ENCODE results near the gene CHRNB2.
A peak's percentile ranks its signal among the peaks of the same experiment; 100 is the strongest.

CHRNB2 gene

DNA sequence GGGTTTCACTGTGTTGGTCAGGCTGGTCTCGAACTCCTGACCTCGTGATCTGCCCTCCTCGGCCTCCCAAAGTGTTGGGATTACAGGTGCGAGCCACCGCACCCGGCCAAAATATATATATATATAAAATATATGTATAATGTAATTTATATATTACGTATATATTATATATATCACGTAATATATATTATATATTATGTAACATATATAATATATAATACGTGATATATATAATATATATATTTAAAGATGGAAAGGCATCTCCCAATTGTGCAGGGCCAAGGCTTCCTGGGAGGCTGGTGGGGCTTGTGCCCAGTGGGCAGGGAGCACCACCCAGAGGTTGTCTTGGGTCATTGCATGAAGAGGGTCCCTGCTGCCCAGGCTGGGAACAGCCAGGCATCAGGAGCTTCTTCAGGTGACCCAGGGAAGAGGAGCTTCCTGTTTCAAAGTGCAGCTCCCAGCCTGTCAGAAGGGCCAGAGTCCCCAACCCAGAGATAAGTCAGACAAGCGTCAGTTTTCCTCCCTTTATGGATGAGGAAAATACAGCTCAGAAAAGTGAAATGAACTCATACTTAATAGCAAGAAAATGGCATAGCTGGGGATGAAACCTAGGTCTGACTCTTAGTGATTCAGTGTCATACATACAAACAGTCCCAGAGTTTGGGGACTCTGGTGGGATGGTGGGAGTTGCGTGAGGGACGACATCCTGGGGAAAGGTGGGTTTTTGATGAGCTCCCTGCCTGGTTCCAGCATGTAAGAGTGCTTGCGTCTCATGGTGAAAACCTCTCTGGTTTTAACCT lies 21.1 kb upstream of the CHRNB2 start:
- peaks cover 29% of the 10 kb centered on the region for H3K36me3 ChIP-seq (ENCODE audit: insufficient read depth, low read length)

DNA sequence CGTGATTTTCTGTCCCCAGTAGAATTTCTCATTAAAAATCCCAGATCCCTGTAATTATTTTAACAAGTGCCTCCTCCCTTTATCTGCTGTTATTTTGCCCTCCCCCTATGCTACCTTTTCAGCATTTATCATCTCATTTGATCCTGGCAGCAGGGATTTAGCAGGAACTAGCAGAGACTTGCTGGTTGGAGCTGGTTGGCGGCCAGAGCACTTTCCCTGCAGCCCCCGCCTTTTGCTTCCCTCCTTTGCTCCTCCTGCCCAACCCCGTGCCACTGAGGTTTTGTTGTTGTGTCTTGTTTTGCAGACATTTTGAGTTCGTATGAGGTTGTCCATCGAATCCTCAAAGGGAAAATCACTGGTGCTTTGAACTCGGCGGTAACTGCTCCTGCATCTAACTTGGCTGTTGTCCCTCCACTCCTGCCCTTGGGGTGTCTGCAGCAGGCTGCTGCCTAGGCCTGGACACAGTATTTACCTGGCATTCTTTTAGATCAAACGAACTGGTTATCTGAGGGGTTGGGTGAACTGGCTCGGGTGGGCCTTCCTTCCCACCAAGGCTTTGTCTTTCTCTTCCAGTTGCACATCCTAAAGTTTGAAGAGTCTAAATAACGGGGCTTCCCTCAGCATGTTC lies 20.4 kb upstream of the CHRNB2 start:
- H3K9me3 ChIP-seq (ENCODE audit: low read length) = no peaks in the 10 kb centered on the region
- H3K4me3 ChIP-seq (ENCODE audit: low read length) = no peak overlapping the region
- H2AFZ ChIP-seq (ENCODE audit: low read depth, low read length) = no peak overlapping the region
- no peaks in the 10 kb centered on the region for H3K4me1 ChIP-seq (ENCODE audit: insufficient read depth, low read length)
- peaks cover 36% of the 10 kb centered on the region for H3K36me3 ChIP-seq (ENCODE audit: insufficient read depth, low read length)
- peaks cover 2% of the 10 kb centered on the region for H3K27me3 ChIP-seq (ENCODE audit: insufficient read depth, low read length)

More for the DNA sequence above, 21.1 kb upstream of the CHRNB2 start:
- Histone ChIP-seq H3K27me3 (ENCODE audit: insufficient read depth, low read length) (peaks cover 2% of the 10 kb centered on the region), H2AFZ (ENCODE audit: low read depth, low read length) (no peak overlapping the region), H3K9me3 (ENCODE audit: low read length) (no peaks in the 10 kb centered on the region), H3K4me1 (ENCODE audit: insufficient read depth, low read length) (no peaks in the 10 kb centered on the region), H3K4me3 (ENCODE audit: low read length) (no peak overlapping the region)

DNA sequence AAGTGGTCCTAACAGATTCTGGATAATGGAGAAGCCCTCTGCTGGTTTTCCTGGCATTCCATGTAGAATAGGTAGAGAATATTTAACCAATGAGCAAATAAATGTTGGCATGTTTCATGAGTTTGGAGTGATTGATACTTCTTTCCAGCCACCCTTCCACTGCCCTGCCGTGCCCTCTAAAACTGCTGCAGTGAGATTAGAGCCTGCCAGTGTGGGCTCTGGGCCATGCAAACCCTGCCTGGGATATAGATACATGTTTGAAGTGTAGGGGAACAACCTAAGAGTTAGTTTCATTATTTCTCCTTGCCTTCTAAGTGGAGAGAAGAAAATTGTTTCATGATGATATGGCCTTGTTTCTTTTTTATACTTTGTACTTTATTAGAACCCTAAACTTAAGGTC lies 19.6 kb upstream of the CHRNB2 start:
- H3K4me3 ChIP-seq (ENCODE audit: low read length) = no peak overlapping the region
- no peaks in the 10 kb centered on the region for H3K4me1 ChIP-seq (ENCODE audit: insufficient read depth, low read length)
- H3K36me3 ChIP-seq (ENCODE audit: insufficient read depth, low read length) = peaks cover 44% of the 10 kb centered on the region
- H2AFZ ChIP-seq (ENCODE audit: low read depth, low read length) = no peak overlapping the region
- H3K27me3 ChIP-seq (ENCODE audit: insufficient read depth, low read length) = peaks cover 2% of the 10 kb centered on the region
- H3K9me3 ChIP-seq (ENCODE audit: low read length) = no peaks in the 10 kb centered on the region

DNA sequence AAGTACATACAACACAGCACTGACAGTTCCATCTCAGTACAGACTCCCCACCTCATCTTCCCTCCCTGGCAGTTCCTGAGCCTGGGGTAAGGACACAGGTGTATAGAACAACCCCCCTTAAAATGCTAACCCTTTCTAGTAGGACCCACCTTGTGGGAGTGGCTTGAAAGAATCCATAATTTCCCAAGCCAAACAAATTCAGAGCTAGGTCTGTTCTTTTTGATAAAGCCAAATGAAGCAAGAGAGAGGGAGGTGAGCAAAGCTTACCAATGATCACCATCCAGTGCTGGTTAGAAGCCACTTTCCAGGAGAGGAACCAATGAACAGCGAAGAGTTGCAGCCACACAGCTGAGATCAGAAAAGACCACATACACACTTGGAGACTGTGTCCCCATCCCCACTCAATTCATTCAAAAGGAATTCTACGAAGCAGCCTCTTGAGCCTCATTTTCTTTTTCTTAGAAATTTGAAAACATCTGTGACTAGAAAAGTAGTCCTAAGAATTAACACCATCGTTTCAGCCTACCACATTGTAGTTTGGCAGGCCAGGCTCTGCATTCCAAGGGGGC lies 18.3 kb upstream of the CHRNB2 start:
- Histone ChIP-seq H3K9me3 (ENCODE audit: low read length) (no peaks in the 10 kb centered on the region), H3K36me3 (ENCODE audit: insufficient read depth, low read length) (peaks cover 57% of the 10 kb centered on the region), H3K4me1 (ENCODE audit: insufficient read depth, low read length) (no peaks in the 10 kb centered on the region), H3K27me3 (ENCODE audit: insufficient read depth, low read length) (peaks cover under 1% of the 10 kb centered on the region), H3K4me3 (ENCODE audit: low read length) (no peak overlapping the region), H2AFZ (ENCODE audit: low read depth, low read length) (no peak overlapping the region)

DNA sequence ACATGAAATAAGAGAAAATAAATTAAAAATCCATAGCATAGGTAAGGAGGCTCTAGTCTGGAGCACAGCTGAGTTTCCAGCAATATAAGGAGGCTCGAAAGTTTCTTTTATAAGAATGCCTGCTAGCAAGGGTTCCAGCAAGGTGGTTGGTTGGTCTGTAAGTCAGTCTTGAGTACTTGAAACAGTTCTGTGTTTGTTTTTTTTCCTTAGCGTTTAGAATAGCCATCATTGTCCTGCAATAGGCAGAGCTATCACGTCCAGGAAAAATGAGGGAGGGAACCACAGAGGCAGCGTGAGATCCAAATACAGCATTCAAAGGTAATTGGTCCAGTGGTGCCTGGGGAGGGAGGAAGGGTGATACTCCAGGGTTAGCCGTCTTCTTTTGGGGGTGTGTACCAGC lies 17.5 kb upstream of the CHRNB2 start:
- H3K27me3 ChIP-seq (ENCODE audit: insufficient read depth, low read length) = no peaks in the 10 kb centered on the region
- H3K9me3 ChIP-seq (ENCODE audit: low read length) = no peaks in the 10 kb centered on the region
- peaks cover 65% of the 10 kb centered on the region for H3K36me3 ChIP-seq (ENCODE audit: insufficient read depth, low read length)
- no peaks in the 10 kb centered on the region for H3K4me1 ChIP-seq (ENCODE audit: insufficient read depth, low read length)
- H2AFZ ChIP-seq (ENCODE audit: low read depth, low read length) = no peak overlapping the region
- H3K4me3 ChIP-seq (ENCODE audit: low read length) = no peak overlapping the region

DNA sequence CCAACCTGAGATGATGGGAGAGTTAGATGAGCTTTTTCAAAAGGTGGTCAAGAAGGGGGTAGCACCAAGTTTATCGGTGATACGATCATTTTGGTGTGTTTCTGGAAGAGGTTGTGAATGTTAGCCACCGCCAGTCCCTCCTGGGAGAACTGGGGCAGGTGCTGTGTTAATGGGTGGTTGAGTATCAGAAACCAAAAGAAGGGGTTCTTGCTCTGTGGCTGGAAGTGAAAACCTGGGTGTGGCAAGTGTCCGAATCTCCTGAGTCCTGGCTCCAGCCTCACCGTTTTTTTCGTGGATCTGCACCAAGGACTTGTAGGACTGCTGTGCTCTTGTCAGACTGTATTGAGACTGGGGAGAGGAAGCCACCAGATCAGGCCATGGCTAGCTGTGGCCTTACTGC lies 16.9 kb upstream of the CHRNB2 start:
- Histone ChIP-seq H3K27me3 (ENCODE audit: insufficient read depth, low read length) (no peaks in the 10 kb centered on the region), H3K4me3 (ENCODE audit: low read length) (no peak overlapping the region), H2AFZ (ENCODE audit: low read depth, low read length) (no peak overlapping the region), H3K4me1 (ENCODE audit: insufficient read depth, low read length) (no peaks in the 10 kb centered on the region), H3K36me3 (ENCODE audit: insufficient read depth, low read length) (peaks cover 70% of the 10 kb centered on the region), H3K9me3 (ENCODE audit: low read length) (no peaks in the 10 kb centered on the region)

DNA sequence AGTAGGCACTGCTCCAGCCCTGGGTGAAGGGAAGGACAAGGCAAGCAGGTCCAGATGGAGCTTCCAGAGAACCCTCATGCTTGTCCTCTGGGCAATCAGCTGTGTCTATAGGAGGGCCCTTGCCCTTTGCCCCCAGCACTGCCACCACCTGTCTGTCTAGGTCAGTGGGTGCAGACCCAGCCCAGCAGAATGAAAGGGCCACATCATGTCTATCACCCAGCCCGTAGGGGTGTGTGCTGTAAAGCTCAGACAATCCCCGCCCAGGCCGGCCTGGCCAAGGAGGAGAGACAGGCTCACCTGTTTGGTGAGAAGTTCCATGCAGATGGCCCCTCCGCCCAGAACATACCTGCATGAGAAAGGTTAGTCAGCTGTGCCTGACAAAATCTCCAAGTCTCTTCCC lies 16.1 kb upstream of the CHRNB2 start:
- Histone ChIP-seq H3K9me3 (ENCODE audit: low read length) (no peaks in the 10 kb centered on the region), H3K4me1 (ENCODE audit: insufficient read depth, low read length) (peaks cover 5% of the 10 kb centered on the region), H3K27me3 (ENCODE audit: insufficient read depth, low read length) (no peaks in the 10 kb centered on the region), H3K36me3 (ENCODE audit: insufficient read depth, low read length) (peaks cover 71% of the 10 kb centered on the region), H3K4me3 (ENCODE audit: low read length) (no peak overlapping the region), H2AFZ (ENCODE audit: low read depth, low read length) (no peak overlapping the region)

DNA sequence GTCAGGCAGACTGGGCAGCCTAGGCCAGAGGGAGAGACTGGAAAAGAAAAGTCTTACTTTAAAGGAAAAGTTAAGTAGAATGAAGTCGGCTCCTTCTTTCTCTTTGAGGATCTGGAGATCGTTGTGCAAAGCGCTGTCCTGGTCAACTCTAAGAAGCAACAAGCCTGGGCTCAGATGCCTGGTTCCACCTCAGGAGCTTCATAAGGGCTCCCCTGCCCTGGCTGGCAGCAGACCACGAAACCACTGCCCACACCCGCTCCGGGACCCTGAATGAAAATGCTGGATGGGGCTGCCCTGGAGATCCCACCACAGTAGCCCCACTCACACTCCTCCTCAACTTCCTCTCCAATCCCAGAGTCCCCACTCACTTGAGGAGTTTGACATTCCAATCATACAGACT lies 15.5 kb upstream of the CHRNB2 start:
- no peak overlapping the region for H2AFZ ChIP-seq (ENCODE audit: low read depth, low read length)
- H3K4me1 ChIP-seq (ENCODE audit: insufficient read depth, low read length) = peaks cover 11% of the 10 kb centered on the region
- H3K27me3 ChIP-seq (ENCODE audit: insufficient read depth, low read length) = no peaks in the 10 kb centered on the region
- peaks cover 72% of the 10 kb centered on the region for H3K36me3 ChIP-seq (ENCODE audit: insufficient read depth, low read length)
- no peaks in the 10 kb centered on the region for H3K9me3 ChIP-seq (ENCODE audit: low read length)
- no peak overlapping the region for H3K4me3 ChIP-seq (ENCODE audit: low read length)

DNA sequence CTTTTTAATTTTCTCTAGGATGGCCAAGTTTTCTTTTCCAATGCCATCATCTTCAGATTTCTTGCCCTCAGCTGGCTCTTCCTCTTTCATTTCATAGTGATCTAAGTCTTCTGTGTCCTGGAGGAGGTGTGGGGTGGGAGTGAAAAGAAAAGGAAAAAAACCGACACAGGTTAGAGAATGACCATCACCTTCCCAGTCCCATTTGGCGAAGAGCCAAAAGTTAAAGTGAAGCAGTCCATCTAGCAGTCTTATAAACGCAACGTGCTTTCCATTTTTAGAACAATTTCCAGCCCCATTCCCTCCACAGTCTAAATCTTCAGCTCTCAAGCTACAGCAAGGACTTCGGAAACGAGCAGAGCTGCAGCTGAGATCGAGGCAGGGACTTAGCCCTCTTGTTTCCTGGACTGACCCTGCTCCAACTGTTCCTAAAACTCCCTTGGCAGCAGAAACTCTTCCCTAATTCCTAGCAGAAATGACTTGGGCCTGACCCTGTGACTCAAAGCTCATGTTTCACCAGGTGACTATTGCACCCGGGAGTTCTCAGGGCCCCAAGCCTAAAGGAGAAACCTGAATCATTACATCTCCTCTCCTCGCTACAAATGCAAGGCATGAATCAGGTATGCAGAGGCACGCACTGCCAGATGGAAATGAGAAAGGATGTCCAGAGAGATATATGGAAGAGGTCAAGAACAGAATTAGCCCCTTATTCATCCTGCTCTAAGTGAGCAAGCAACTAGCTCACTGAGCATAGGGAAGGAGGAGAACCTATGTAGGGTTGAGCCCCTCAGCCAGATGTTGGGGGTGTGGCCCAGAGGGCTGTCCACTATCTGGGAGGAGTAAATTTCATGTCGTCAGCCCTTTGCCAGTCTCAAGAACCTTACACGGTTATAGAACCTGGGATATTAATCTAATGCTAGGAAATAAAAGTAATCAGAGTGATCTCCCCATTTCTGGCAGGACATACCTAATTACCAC lies 14.2 kb upstream of the CHRNB2 start:
- no peak overlapping the region for H3K4me3 ChIP-seq (ENCODE audit: low read length)
- H3K36me3 ChIP-seq (ENCODE audit: insufficient read depth, low read length) = peaks cover 72% of the 10 kb centered on the region
- no peak overlapping the region for H2AFZ ChIP-seq (ENCODE audit: low read depth, low read length)
- H3K9me3 ChIP-seq (ENCODE audit: low read length) = no peaks in the 10 kb centered on the region
- no peaks in the 10 kb centered on the region for H3K27me3 ChIP-seq (ENCODE audit: insufficient read depth, low read length)
- peaks cover 19% of the 10 kb centered on the region for H3K4me1 ChIP-seq (ENCODE audit: insufficient read depth, low read length)

DNA sequence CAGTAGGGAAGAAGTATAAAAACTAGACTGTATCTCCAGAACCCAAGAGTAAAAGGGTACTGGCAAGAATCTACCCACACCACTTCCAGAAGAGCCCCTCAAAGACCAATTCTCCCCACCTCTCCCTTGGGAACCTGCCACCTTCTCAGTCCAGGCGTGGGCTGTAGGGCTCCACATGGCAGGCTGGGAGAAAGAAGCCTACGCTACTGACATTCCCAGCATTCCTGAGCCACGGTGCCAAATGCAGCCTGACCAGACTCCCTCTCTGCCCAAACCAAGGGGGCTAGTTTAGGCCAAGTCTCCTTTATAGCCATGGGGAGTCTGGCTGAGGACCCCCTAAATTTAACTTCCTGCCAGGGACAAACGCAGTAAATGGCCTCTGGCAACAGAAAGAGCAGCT lies 11.2 kb upstream of the CHRNB2 start:
- Histone ChIP-seq H3K4me3 (ENCODE audit: low read length) (peak overlapping the region; percentile 67), H2AFZ (ENCODE audit: low read depth, low read length) (no peak overlapping the region), H3K36me3 (ENCODE audit: insufficient read depth, low read length) (peaks cover 44% of the 10 kb centered on the region), H3K9me3 (ENCODE audit: low read length) (no peaks in the 10 kb centered on the region), H3K27me3 (ENCODE audit: insufficient read depth, low read length) (no peaks in the 10 kb centered on the region), H3K4me1 (ENCODE audit: insufficient read depth, low read length) (peaks cover 24% of the 10 kb centered on the region)

DNA sequence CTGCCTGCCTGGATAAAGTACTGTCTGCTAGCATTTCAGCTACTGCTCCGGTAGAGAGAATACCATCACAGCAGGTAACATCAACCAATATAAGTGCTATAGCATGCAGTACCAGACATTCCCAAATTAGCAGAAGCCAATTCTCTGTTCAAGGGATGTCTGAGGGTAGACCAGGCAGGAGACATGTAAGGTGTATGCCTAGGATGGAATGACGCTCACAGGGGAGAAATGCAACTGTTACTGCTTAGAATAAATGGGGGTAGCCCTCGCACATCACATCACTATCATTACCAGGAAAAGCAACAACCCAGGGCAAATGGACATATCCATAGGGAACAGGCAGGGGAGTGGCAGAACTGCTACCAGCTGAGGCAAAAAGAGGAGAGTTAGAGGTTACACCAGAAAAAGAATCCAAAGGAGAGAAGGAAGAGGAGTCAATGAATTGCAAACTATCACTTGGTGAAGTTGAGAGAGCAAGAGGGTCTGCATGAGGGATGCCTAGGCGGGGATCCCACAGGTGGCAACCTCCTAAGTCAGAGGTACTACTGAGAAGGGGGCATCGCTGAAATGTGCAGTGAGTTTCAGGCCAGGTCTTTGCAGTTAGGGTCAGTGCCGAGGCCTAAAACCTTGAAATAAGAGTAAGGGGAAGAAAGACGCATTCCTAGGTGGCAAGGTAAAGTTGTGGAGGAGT lies 10.2 kb upstream of the CHRNB2 start:
- Histone ChIP-seq H3K36me3 (ENCODE audit: insufficient read depth, low read length) (peaks cover 35% of the 10 kb centered on the region), H3K4me3 (ENCODE audit: low read length) (peak overlapping the region; percentile 67), H3K4me1 (ENCODE audit: insufficient read depth, low read length) (peaks cover 24% of the 10 kb centered on the region), H3K9me3 (ENCODE audit: low read length) (no peaks in the 10 kb centered on the region), H3K27me3 (ENCODE audit: insufficient read depth, low read length) (no peaks in the 10 kb centered on the region), H2AFZ (ENCODE audit: low read depth, low read length) (no peak overlapping the region)

DNA sequence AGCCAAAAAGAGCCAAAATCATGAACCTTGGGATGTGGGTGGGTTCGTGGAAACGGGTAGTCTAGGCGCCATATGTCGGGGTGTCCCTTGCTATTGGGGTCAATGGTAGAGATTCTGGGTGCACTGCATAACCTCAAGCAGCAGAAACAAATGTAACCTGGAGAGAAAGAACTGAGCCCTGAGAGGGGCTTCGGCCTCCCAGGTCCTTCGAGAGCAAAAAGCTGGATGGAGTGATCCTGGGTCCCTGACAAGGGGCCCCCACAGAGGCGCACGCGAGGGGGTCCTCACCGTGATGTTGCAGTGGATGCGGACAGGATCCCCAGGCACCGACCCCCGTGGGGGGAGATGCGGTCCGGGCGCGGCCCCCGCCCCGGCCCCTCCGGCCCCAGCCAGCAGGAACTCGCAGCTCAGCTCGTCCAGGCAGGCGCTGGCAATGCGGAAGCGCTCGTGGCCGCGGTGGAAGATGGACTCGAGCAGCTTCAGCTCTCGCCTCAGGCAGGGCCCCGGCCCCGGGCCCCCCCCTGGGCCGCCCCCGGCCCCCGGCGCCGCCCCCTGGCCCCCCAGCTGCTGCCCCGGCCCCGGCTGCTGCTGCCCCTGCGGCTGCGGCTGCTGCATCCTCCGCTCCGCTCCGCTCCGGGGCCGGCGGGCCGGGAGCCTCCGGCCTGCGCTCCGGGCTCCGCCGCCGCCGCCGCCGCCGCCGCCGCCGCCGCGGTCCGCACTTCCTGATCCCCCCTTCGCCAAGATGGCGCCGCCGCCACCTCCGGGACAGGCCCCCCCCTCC lies 9.4 kb upstream of the CHRNB2 start, which contains the start of gene UBE2Q1:
UBE2Q1 (minus strand) TSS at position 724 of the 781 bp plus-strand sequence; CDS start at position 615, 109 bp downstream.
- Histone ChIP-seq H3K9me3 (ENCODE audit: low read length) (no peaks in the 10 kb centered on the region), H3K4me3 (ENCODE audit: low read length) (peak within 1 kb of the TSS; percentile 71), H3K36me3 (ENCODE audit: insufficient read depth, low read length) (peaks cover 27% of the 10 kb centered on the region), H3K4me1 (ENCODE audit: insufficient read depth, low read length) (peaks cover 24% of the 10 kb centered on the region), H3K27me3 (ENCODE audit: insufficient read depth, low read length) (no peaks in the 10 kb centered on the region), H2AFZ (ENCODE audit: low read depth, low read length) (peak within 1 kb of the TSS; percentile 4)

All from neuron (in vitro differentiated cells).